ENCODE results near the gene AK3.

DNA sequence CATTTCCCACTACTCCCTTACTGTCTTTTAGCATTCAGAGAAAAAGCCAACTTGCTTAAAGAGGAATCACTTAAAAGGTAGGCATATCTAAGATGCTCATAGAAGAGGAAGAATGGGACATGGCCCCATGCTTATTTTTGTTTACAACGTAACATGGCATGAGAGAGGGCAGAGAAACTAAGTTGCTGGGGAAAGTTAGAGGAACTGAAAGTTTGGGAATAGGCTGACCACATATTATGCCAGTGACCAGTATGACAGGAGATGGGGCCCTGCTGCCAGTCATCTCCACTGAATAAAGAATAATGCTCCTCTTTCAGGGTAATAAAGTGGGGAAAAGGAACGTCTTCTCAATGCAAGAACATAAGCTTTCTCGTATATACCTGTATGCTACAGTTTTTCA lies 77.0 kb downstream of the AK3 start:
- TF ChIP-seq, protein P1, sequence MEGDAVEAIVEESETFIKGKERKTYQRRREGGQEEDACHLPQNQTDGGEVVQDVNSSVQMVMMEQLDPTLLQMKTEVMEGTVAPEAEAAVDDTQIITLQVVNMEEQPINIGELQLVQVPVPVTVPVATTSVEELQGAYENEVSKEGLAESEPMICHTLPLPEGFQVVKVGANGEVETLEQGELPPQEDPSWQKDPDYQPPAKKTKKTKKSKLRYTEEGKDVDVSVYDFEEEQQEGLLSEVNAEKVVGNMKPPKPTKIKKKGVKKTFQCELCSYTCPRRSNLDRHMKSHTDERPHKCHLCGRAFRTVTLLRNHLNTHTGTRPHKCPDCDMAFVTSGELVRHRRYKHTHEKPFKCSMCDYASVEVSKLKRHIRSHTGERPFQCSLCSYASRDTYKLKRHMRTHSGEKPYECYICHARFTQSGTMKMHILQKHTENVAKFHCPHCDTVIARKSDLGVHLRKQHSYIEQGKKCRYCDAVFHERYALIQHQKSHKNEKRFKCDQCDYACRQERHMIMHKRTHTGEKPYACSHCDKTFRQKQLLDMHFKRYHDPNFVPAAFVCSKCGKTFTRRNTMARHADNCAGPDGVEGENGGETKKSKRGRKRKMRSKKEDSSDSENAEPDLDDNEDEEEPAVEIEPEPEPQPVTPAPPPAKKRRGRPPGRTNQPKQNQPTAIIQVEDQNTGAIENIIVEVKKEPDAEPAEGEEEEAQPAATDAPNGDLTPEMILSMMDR (IDR thresholded peaks at IDR 0.05), result no peak
- no peak for TF ChIP-seq POLR2A (IDR thresholded peaks at IDR 0.05)
